HepG2 (cell line): ENCODE measurements around the gene CCM2L. TPM values are rescaled to one million over a fixed set of nuclear protein-coding genes. Genes with fewer than 3 reads are reported as not detected.

Experiments used
- ATF3 ChIP-seq: sonication (generic); formaldehyde crosslinking; IDR thresholded peaks from 2 replicates; pipeline ENCODE4 v1.4.0; 2020; ENCODE audit warnings: missing genetic modification reagents
- CEBPG ChIP-seq: IDR thresholded peaks from 2 replicates; pipeline ENCODE4 v1.6.1; 2016
- DZIP1 ChIP-seq: sonication (generic); formaldehyde crosslinking; IDR thresholded peaks from 2 replicates; pipeline ENCODE4 v1.5.0; 2020; ENCODE audit warnings: mild to moderate bottlenecking, missing genetic modification reagents
- FIP1L1 ChIP-seq: fragments of 200-400 bp; formaldehyde crosslinking; IDR thresholded peaks from 2 replicates; pipeline ENCODE4 v1.6.1; 2018; ENCODE audit warnings: low read depth, mild to moderate bottlenecking, low read length, moderate library complexity, borderline replicate concordance; ENCODE audit not compliant: insufficient read depth
- HMG20B ChIP-seq: conservative IDR thresholded peaks from 2 replicates; pipeline ENCODE4 v1.6.1; 2016; ENCODE audit warnings: missing genetic modification reagents, missing compliant biosample characterization
- KDM6A ChIP-seq: IDR thresholded peaks from 2 replicates; pipeline ENCODE4 v1.6.1; 2016; ENCODE audit warnings: low read depth
- NCOA1 ChIP-seq: sonication (generic); formaldehyde crosslinking; IDR thresholded peaks from 2 replicates; pipeline ENCODE4 v1.9.0; 2021; ENCODE audit warnings: missing genetic modification reagents
- RAD51 ChIP-seq: fragments of 450-650 bp; IDR thresholded peaks from 2 replicates; pipeline ENCODE4 v1.6.1; 2016; ENCODE audit warnings: borderline replicate concordance
- RXRA ChIP-seq: sonication (generic); formaldehyde crosslinking; IDR thresholded peaks from 2 replicates; pipeline ENCODE4 v1.5.1; 2020; ENCODE audit warnings: missing genetic modification reagents
- SSRP1 ChIP-seq: IDR thresholded peaks from 2 replicates; pipeline ENCODE4 v1.6.1; 2016; ENCODE audit warnings: control low read depth
- STAT5B ChIP-seq: sonication (generic); formaldehyde crosslinking; IDR thresholded peaks from 2 replicates; pipeline ENCODE4 v1.4.0; 2020; ENCODE audit warnings: missing genetic modification reagents
- TEAD2 ChIP-seq: sonication (generic); formaldehyde crosslinking; IDR thresholded peaks from 2 replicates; pipeline ENCODE4 v1.9.0; 2021; ENCODE audit warnings: missing genetic modification reagents
- THYN1 ChIP-seq: sonication (generic); formaldehyde crosslinking; IDR thresholded peaks from 2 replicates; pipeline ENCODE4 v1.8.1; 2023; ENCODE audit warnings: low read depth, mild to moderate bottlenecking, moderate library complexity, missing genetic modification reagents, borderline replicate concordance
- ZBTB8A ChIP-seq: sonication (generic); formaldehyde crosslinking; IDR thresholded peaks from 2 replicates; pipeline ENCODE4 v1.4.0; 2020; ENCODE audit warnings: mild to moderate bottlenecking, low read depth, missing genetic modification reagents, borderline replicate concordance
- ZFP36L2 ChIP-seq: sonication (generic); formaldehyde crosslinking; IDR thresholded peaks from 2 replicates; pipeline ENCODE4 v1.4.0; 2020; ENCODE audit warnings: missing genetic modification reagents
- ZKSCAN5 ChIP-seq: sonication (generic); formaldehyde crosslinking; IDR thresholded peaks from 2 replicates; pipeline ENCODE4 v1.5.1; 2020; ENCODE audit warnings: mild to moderate bottlenecking, missing genetic modification reagents
- ZNF343 ChIP-seq: sonication (generic); formaldehyde crosslinking; IDR thresholded peaks from 2 replicates; pipeline ENCODE4 v1.4.0; 2020; ENCODE audit warnings: mild to moderate bottlenecking, missing genetic modification reagents
- ZNF432 ChIP-seq: sonication (generic); formaldehyde crosslinking; IDR thresholded peaks from 2 replicates; pipeline ENCODE4 v1.5.0; 2020; ENCODE audit warnings: missing genetic modification reagents, mild to moderate bottlenecking, borderline replicate concordance
- ZNF552 ChIP-seq: sonication (generic); formaldehyde crosslinking; IDR thresholded peaks from 2 replicates; pipeline ENCODE4 v1.9.0; 2022; ENCODE audit warnings: missing genetic modification reagents, mild to moderate bottlenecking, borderline replicate concordance
- ZNF776 ChIP-seq: sonication (generic); formaldehyde crosslinking; IDR thresholded peaks from 2 replicates; pipeline ENCODE4 v1.4.0; 2020; ENCODE audit warnings: mild to moderate bottlenecking, missing genetic modification reagents
- ZZZ3 ChIP-seq: sonication (generic); formaldehyde crosslinking; IDR thresholded peaks from 2 replicates; pipeline ENCODE4 v1.4.0; 2020; ENCODE audit warnings: missing genetic modification reagents, mild to moderate bottlenecking, borderline replicate concordance
- polyA plus RNA-seq, 8 experiments: library from polyadenylated mRNA; depleted of rRNA in 3 of 8; stranded (reverse) in 7 of 8; unstranded in 1 of 8; fragments of >200 nt; fragmentation: Illumina TruSeq in 4 of 8; extraction: Trizol in 4 of 8; gene quantifications; 2 replicates each; pipeline versions ENCODE4 v1.2.1 to v1.2.3, GENCODE V29; 2011 to 2016; ENCODE audit warnings: low read depth in 4 of 8, missing spikeins in 1 of 8, mixed read lengths in 1 of 8; ENCODE audit not compliant: insufficient read depth in 1 of 8
- total RNA-seq, 5 experiments: library from RNA; depleted of rRNA; stranded (reverse); fragments of >200 nt; fragmentation: Illumina TruSeq; extraction: Trizol; gene quantifications; 2 replicates each; pipeline ENCODE4 v1.2.3, GENCODE V29; 2016; ENCODE audit warnings: low read depth in 1 of 5
- TF ChIP-seq, protein P1 (sequence below): sonication (generic); formaldehyde crosslinking; IDR thresholded peaks from 2 replicates; pipeline ENCODE4 v1.4.0; 2020; ENCODE audit warnings: mild to moderate bottlenecking, low read depth, missing genetic modification reagents
- TF ChIP-seq, protein P2 (sequence below): sonication (generic); formaldehyde crosslinking; IDR thresholded peaks from 2 replicates; pipeline ENCODE4 v1.5.0; 2020; ENCODE audit warnings: missing genetic modification reagents, mild to moderate bottlenecking, borderline replicate concordance
- TF ChIP-seq, protein P3 (sequence below): sonication (generic); formaldehyde crosslinking; IDR thresholded peaks from 2 replicates; pipeline ENCODE4 v1.8.0; 2022; ENCODE audit warnings: mild to moderate bottlenecking, missing genetic modification reagents

Gene CCM2L
- total and polyA plus RNA-seq, 2 of the 13 experiments (the other 11 are each of a cell fraction or from before 2014, with no cell fraction given) = 0.15 TPM; not detected in 1

GRCh38 chr20:31968291-31969126 lies 41.7 kb upstream of the CCM2L start (continued):
- TF ChIP-seq THYN1 (peak; percentile 100), DZIP1 (peak; percentile 100), SSRP1 (CRISPR knock-in tag) (peak; percentile 98), CEBPG (peak; percentile 91), ATF3 (CRISPR knock-in tag) (peak; percentile 100), RAD51 (no peak), ZBTB8A (CRISPR knock-in tag) (peak; percentile 100), ZKSCAN5 (CRISPR knock-in tag) (peak; percentile 99), ZFP36L2 (CRISPR knock-in tag) (peak; percentile 100), ZNF552 (CRISPR knock-in tag) (peak; percentile 100), TEAD2 (CRISPR knock-in tag) (peak; percentile 100), RXRA (CRISPR knock-in tag) (peak; percentile 99), NCOA1 (CRISPR knock-in tag) (peak; percentile 100), ZZZ3 (peak; percentile 100), STAT5B (CRISPR knock-in tag) (peak; percentile 100), HMG20B (CRISPR knock-in tag) (peak; percentile 100), FIP1L1 (no peak), ZNF432 (CRISPR knock-in tag) (peak; percentile 100), KDM6A (CRISPR knock-in tag) (peak; percentile 100), ZNF343 (CRISPR knock-in tag) (peak; percentile 100), ZNF776 (CRISPR knock-in tag) (peak; percentile 100)
- TF ChIP-seq, protein P1, sequence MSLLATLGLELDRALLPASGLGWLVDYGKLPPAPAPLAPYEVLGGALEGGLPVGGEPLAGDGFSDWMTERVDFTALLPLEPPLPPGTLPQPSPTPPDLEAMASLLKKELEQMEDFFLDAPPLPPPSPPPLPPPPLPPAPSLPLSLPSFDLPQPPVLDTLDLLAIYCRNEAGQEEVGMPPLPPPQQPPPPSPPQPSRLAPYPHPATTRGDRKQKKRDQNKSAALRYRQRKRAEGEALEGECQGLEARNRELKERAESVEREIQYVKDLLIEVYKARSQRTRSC (CRISPR knock-in tag) = peak; percentile 100
- TF ChIP-seq, protein P2, sequence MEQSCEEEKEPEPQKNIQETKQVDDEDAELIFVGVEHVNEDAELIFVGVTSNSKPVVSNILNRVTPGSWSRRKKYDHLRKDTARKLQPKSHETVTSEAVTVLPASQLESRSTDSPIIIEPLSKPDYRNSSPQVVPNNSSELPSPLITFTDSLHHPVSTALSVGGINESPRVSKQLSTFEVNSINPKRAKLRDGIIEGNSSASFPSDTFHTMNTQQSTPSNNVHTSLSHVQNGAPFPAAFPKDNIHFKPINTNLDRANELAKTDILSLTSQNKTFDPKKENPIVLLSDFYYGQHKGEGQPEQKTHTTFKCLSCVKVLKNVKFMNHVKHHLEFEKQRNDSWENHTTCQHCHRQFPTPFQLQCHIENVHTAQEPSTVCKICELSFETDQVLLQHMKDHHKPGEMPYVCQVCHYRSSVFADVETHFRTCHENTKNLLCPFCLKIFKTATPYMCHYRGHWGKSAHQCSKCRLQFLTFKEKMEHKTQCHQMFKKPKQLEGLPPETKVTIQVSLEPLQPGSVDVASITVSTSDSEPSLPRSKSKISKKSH (CRISPR knock-in tag) = peak; percentile 100
- TF ChIP-seq, protein P3, sequence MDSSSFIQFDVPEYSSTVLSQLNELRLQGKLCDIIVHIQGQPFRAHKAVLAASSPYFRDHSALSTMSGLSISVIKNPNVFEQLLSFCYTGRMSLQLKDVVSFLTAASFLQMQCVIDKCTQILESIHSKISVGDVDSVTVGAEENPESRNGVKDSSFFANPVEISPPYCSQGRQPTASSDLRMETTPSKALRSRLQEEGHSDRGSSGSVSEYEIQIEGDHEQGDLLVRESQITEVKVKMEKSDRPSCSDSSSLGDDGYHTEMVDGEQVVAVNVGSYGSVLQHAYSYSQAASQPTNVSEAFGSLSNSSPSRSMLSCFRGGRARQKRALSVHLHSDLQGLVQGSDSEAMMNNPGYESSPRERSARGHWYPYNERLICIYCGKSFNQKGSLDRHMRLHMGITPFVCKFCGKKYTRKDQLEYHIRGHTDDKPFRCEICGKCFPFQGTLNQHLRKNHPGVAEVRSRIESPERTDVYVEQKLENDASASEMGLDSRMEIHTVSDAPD = peak; percentile 100
